ENCODE data around the gene NT5C3B. TPM values are rescaled to one million over a fixed set of nuclear protein-coding genes. Genes with fewer than 3 reads are reported as not detected.

The NT5C3B gene
- total and polyA plus RNA-seq, 2 donors (not counting 3 experiments of a cell fraction or from before 2014, with no cell fraction given), result 67.3 to 92.5 TPM

- H3K27ac ChIP-seq (ENCODE audit: insufficient read depth, low read depth, low read length), result no peak within 1 kb of the TSS
- peaks cover 5% of the 10 kb centered on the region for H3K4me1 ChIP-seq (ENCODE audit: control insufficient read depth, extremely low read depth, insufficient read depth, low read length)
- H2AFZ ChIP-seq (ENCODE audit: low read depth, low read length), result peak within 1 kb of the TSS; percentile 100
- FAIRE-seq (no peak), DNase-seq (ENCODE audit: low read depth, low spot score) (no peak)
- no peaks in the 10 kb centered on the region for H4K20me1 ChIP-seq (replicated peaks; ENCODE audit: control insufficient read depth, extremely low read depth, insufficient read depth, low read length)
- H3K4me3 ChIP-seq (replicated peaks in 1 of 3; ENCODE audit: insufficient read depth in 1 of 3, low read depth in 1 of 3, low read length in 3 of 3), result no peak within 1 kb of the TSS
- dilution Hi-C loops (cut with MboI; ENCODE audit: extremely low pct_ligation_motif_present, low sequenced_read_pairs) (no loop called here), intact Hi-C loops (cut with micrococcal nuclease) (no loop called here)
- no peaks in the 10 kb centered on the region for H3K9me3 ChIP-seq (replicated peaks; ENCODE audit: control insufficient read depth, insufficient read depth, low read length)
- H3K4me2 ChIP-seq (ENCODE audit: insufficient read depth, low read length), result peak within 1 kb of the TSS; percentile 87
- POLR2A ChIA-PET, result interaction anchor here (0.7 kb wide), 1 partner anchor 115 kb away, joined by 3 read pairs; no protein-coding TSS in a partner anchor
- no peaks in the 10 kb centered on the region for H3K36me3 ChIP-seq (ENCODE audit: control insufficient read depth in 2 of 2, extremely low read depth in 1 of 2, insufficient read depth in 2 of 2, low read length in 2 of 2)
- H3K79me2 ChIP-seq (ENCODE audit: control insufficient read depth, insufficient read depth, low read length), result peaks cover 3% of the 10 kb centered on the region
- no peaks in the 10 kb centered on the region for H3K27me3 ChIP-seq (ENCODE audit: control insufficient read depth in 2 of 2, insufficient read depth in 2 of 2, low read length in 2 of 2)
- CTCF ChIA-PET, result interaction anchor here (1.0 to 1.9 kb wide), 2 partner anchors 10 to 142 kb away, joined by 3 to 7 read pairs; no protein-coding TSS in a partner anchor
- H3K9ac ChIP-seq (replicated peaks; ENCODE audit: extremely low read depth, insufficient read depth, low read length), result no peak within 1 kb of the TSS
- BruUV-seq (replicated peaks), result no TSS peak
- TF ChIP-seq MYC (IDR thresholded peaks at IDR 0.05; ENCODE audit: low read depth, low read length) (no peak), FOS (IDR thresholded peaks at IDR 0.05; ENCODE audit: borderline replicate concordance, insufficient read depth, low read length) (no peak), MAX (IDR thresholded peaks at IDR 0.05; ENCODE audit: insufficient read depth, insufficient read length) (no peak), GATA2 (IDR thresholded peaks at IDR 0.05; ENCODE audit: insufficient read depth, insufficient read length, low read depth, low read length) (no peak), CTCF (IDR thresholded peaks at IDR 0.05; ENCODE audit: extremely low read depth in 1 of 2, insufficient read depth in 1 of 2, low read depth in 1 of 2, low read length in 2 of 2) (no peak), JUN (IDR thresholded peaks at IDR 0.05; ENCODE audit: borderline replicate concordance, insufficient read depth, insufficient read length, low read depth) (no peak), POLR2A (IDR thresholded peaks at IDR 0.05; ENCODE audit: low read depth, low read length) (no peak), EZH2 (IDR thresholded peaks at IDR 0.05; ENCODE audit: borderline replicate concordance, low read depth, low read length, severe bottlenecking) (no peak), POLR2AphosphoS5 (IDR thresholded peaks at IDR 0.05; ENCODE audit: insufficient read depth, low read depth, low read length) (no peak)
- H3K9me1 ChIP-seq (replicated peaks; ENCODE audit: control insufficient read depth, extremely low read depth, insufficient read depth, low read length), result no peaks in the 10 kb centered on the region
Measured at GRCh38 chr17:41837761-41838538, 1.9 kb upstream of the NT5C3B start, which contains the start of gene KLHL10. KLHL10 (plus strand) TSS chr17:41837825; CDS start chr17:41837933, 108 bp downstream.

Measured in endothelial cell of umbilical vein (primary cell).